ENCODE measurements around the gene LGALS1. TPM values are rescaled to one million over a fixed set of nuclear protein-coding genes. Genes with fewer than 3 reads are reported as not detected.

The LGALS1 gene
- 14.2 and 41.4 TPM in 2 replicates for total RNA-seq (2011; cell fraction: chromatin; rRNA removed; ENCODE audit: low replicate concordance)
- total RNA-seq (2011; cell fraction: nucleolus; rRNA removed), result 152 and 183 TPM in 2 replicates
- 99.6 and 131 TPM in 2 replicates for total RNA-seq (2011; cell fraction: nucleoplasm; rRNA removed)
- total RNA-seq (2014; rRNA removed) (373 and 487 TPM in 2 replicates), total RNA-seq (2014; rRNA removed; fragmentation: Illumina TruSeq; extraction: Trizol) (94.3 and 160 TPM in 2 replicates), total RNA-seq (2015; rRNA removed; fragmentation: Illumina TruSeq; extraction: Trizol) (455 and 466 TPM in 2 replicates), total RNA-seq (2021) (330 and 373 TPM in 2 replicates), polyA plus RNA-seq (2011; rRNA removed) (800 and 995 TPM in 2 replicates), polyA plus RNA-seq (2014; fragmentation: Illumina TruSeq; extraction: Trizol) (189 and 298 TPM in 2 replicates), polyA plus RNA-seq (2014; fragmentation: Nextera tagmentation; extraction: Ambion mirVana) (100 to 1,000 TPM; 240 to 301 TPM), polyA plus RNA-seq (2014; rRNA removed) (474 and 680 TPM in 2 replicates), polyA minus RNA-seq (2011; rRNA and poly(A)+ RNA removed) (187 and 354 TPM in 2 replicates), Bru-seq, nascent RNA (percentile 88 among the genes with signal in this experiment), BruChase-seq, experiment 1, labeled RNA remaining after a 2-hour chase (percentile 75 among the genes with signal in this experiment), BruChase-seq, experiment 2, labeled RNA remaining after a 6-hour chase (percentile 76 among the genes with signal in this experiment)
- polyA plus RNA-seq (2011; cell fraction: cytosol; rRNA removed), result 1,618 and 2,500 TPM in 2 replicates
- 492 and 635 TPM in 2 replicates for polyA plus RNA-seq (2011; cell fraction: nucleus; rRNA removed)
- polyA plus RNA-seq (2012), result 1,292 and 1,616 TPM in 2 replicates
- 194 and 200 TPM in 2 replicates for polyA minus RNA-seq (2011; cell fraction: cytosol; rRNA and poly(A)+ RNA removed)
- 64.1 and 86.9 TPM in 2 replicates for polyA minus RNA-seq (2011; cell fraction: nucleus; rRNA and poly(A)+ RNA removed)
- long read RNA-seq, experiment 1, transcript LGALS1-201 (4 exons, 560 nt), result major isoform, 171 of 253 reads
- long read RNA-seq, experiment 1, partial matches to known transcripts, result 47 of 253 reads
- long read RNA-seq, experiment 1, other reads (novel, unspliced or antisense), result 33 of 253 reads
- long read RNA-seq, experiment 2, transcript LGALS1-201 (4 exons, 560 nt), result major isoform, 243 of 280 reads
- long read RNA-seq, experiment 2, partial matches to known transcripts, result 13 of 280 reads
- long read RNA-seq, experiment 2, other reads (novel, unspliced or antisense), result 23 of 280 reads
- long read RNA-seq, experiment 3, transcript LGALS1-201 (4 exons, 560 nt), result major isoform, 281 of 316 reads
- long read RNA-seq, experiment 3, partial matches to known transcripts, result 1 of 316 reads
- long read RNA-seq, experiment 3, other reads (novel, unspliced or antisense), result 30 of 316 reads

DNA sequence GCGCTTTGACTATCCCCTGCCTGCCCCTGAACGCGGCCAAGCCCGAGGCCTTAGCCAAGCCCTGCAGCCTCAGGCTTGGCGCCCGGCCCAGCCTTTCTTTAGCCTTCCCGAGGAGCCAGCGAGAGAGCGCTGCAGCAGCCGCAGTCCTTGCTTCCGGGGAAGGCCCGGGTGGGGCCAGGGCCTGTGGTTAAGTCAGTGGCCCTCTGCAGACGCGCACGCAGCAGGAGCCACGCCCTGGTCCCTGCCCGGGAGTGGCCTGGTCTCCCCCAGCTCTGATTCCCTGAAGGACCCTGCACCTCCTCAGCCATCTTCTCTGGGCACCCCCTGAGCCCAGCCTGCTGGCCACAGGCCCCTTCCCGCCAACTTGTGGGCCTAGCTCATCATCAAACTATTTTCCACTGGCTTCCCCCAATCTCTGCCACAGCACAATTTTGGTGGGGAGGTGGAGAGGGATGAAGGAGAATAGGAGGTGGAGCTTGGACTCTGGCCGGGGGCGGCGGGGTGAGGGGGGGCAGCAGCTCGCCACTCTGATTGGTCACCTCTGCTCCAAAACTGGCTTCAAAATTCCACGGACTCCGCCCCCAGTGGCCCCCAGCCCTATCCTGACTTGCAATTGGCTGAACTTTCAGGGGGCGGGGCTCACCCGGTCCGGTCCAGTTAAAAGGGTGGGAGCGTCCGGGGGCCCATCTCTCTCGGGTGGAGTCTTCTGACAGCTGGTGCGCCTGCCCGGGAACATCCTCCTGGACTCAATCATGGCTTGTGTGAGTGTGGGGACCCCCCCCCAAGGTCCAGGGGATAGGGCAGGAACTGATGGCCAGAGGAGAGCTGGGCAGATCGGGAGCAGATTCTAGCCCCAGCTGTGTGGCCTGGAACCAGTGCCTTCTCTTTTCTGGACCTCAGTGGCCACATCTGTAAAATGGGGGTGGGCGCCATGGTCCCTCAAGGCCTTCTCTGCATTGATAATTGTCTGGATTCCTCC lies at the start of gene LGALS1:
TSS of gene LGALS1 (plus strand) at position 686 of the 979 bp plus-strand sequence. CDS start at position 753, 67 bp downstream.
- Histone ChIP-seq H3K4me3 (peak within 1 kb of the TSS; percentile 52), H3K9me1 (ENCODE audit: control insufficient read depth, insufficient read depth, low read length) (no peaks in the 10 kb centered on the region), H2AFZ (ENCODE audit: low read depth, low read length) (peak within 1 kb of the TSS; percentile 71), H3K27ac (ENCODE audit: extremely low read depth, low read depth, low read length) (peak within 1 kb of the TSS; percentile 85), H3K9me3 (replicated peaks; ENCODE audit: control insufficient read depth, insufficient read depth, low read depth, low read length) (no peaks in the 10 kb centered on the region), H3K9ac (ENCODE audit: insufficient read depth in 1 of 2, low read depth in 2 of 2, low read length in 2 of 2) (peak within 1 kb of the TSS; percentile 71 to 87), H3K36me3 (ENCODE audit: control insufficient read depth, insufficient read depth, low read length) (peaks cover 5% of the 10 kb centered on the region; the same call in 1 of the 3 replicates), H4K20me1 (replicated peaks; ENCODE audit: control insufficient read depth, insufficient read depth, low read length) (no peaks in the 10 kb centered on the region), H3K79me2 (ENCODE audit: control insufficient read depth, insufficient read depth, low read length) (peaks cover 23% of the 10 kb centered on the region), H3K27me3 (ENCODE audit: control insufficient read depth in 2 of 2, insufficient read depth in 2 of 2, low read length in 2 of 2) (no peaks in the 10 kb centered on the region), H3K4me1 (replicated peaks in 1 of 2; ENCODE audit: control insufficient read depth in 2 of 2, insufficient read depth in 2 of 2, low read length in 2 of 2) (peaks cover 2 to 57% of the 10 kb centered on the region in 2 experiments; a peak in 3 of 5 replicates), H3K4me2 (ENCODE audit: insufficient read depth, low read length) (peak within 1 kb of the TSS; percentile 86)
- FAIRE-seq (peak; percentile 93), ATAC-seq (peak; percentile 93), DNase-seq (ENCODE audit: extremely low read depth in 1 of 4, low spot score in 3 of 4) (peak; percentile 90 to 95 (median 91))
- intact Hi-C loops (cut with micrococcal nuclease) (no loop called here), in situ Hi-C loops (cut with MboI) (no loop called here)
- ChIA-PET CTCF (ENCODE audit: low intra/inter-chr PET ratio) (no interaction called here), POLR2A (interaction anchor here (0.5 to 2.1 kb wide), 15 partner anchors 8 to 163 kb away, joined by 3 to 12 read pairs (median 3); partner anchors contain the start of genes NOL12 and PDXP)
- no TSS peak for BruUV-seq (replicated peaks)
- 0% methylated on average over 28 of the region's 34 CpGs for WGBS (ENCODE audit: insufficient coverage, low coverage, missing lambda C conversion rate)
- TF ChIP-seq TCF7L2 (IDR thresholded peaks at IDR 0.05; ENCODE audit: low read depth, low read length) (no peak), KLF10 (CRISPR knock-in tag; IDR thresholded peaks at IDR 0.05) (no peak), POLR2A (conservative IDR thresholded peaks at IDR 0.05) (peak; percentile 74), NFIC (IDR thresholded peaks at IDR 0.05) (peak; percentile 90), RBFOX2 (IDR thresholded peaks at IDR 0.05; ENCODE audit: low read depth, low read length) (peak; percentile 88)
- TF ChIP-seq, protein P1, sequence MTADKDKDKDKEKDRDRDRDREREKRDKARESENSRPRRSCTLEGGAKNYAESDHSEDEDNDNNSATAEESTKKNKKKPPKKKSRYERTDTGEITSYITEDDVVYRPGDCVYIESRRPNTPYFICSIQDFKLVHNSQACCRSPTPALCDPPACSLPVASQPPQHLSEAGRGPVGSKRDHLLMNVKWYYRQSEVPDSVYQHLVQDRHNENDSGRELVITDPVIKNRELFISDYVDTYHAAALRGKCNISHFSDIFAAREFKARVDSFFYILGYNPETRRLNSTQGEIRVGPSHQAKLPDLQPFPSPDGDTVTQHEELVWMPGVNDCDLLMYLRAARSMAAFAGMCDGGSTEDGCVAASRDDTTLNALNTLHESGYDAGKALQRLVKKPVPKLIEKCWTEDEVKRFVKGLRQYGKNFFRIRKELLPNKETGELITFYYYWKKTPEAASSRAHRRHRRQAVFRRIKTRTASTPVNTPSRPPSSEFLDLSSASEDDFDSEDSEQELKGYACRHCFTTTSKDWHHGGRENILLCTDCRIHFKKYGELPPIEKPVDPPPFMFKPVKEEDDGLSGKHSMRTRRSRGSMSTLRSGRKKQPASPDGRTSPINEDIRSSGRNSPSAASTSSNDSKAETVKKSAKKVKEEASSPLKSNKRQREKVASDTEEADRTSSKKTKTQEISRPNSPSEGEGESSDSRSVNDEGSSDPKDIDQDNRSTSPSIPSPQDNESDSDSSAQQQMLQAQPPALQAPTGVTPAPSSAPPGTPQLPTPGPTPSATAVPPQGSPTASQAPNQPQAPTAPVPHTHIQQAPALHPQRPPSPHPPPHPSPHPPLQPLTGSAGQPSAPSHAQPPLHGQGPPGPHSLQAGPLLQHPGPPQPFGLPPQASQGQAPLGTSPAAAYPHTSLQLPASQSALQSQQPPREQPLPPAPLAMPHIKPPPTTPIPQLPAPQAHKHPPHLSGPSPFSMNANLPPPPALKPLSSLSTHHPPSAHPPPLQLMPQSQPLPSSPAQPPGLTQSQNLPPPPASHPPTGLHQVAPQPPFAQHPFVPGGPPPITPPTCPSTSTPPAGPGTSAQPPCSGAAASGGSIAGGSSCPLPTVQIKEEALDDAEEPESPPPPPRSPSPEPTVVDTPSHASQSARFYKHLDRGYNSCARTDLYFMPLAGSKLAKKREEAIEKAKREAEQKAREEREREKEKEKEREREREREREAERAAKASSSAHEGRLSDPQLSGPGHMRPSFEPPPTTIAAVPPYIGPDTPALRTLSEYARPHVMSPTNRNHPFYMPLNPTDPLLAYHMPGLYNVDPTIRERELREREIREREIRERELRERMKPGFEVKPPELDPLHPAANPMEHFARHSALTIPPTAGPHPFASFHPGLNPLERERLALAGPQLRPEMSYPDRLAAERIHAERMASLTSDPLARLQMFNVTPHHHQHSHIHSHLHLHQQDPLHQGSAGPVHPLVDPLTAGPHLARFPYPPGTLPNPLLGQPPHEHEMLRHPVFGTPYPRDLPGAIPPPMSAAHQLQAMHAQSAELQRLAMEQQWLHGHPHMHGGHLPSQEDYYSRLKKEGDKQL (CRISPR knock-in tag; IDR thresholded peaks at IDR 0.05; ENCODE audit: borderline replicate concordance), result no peak
- TF ChIP-seq, protein P2, sequence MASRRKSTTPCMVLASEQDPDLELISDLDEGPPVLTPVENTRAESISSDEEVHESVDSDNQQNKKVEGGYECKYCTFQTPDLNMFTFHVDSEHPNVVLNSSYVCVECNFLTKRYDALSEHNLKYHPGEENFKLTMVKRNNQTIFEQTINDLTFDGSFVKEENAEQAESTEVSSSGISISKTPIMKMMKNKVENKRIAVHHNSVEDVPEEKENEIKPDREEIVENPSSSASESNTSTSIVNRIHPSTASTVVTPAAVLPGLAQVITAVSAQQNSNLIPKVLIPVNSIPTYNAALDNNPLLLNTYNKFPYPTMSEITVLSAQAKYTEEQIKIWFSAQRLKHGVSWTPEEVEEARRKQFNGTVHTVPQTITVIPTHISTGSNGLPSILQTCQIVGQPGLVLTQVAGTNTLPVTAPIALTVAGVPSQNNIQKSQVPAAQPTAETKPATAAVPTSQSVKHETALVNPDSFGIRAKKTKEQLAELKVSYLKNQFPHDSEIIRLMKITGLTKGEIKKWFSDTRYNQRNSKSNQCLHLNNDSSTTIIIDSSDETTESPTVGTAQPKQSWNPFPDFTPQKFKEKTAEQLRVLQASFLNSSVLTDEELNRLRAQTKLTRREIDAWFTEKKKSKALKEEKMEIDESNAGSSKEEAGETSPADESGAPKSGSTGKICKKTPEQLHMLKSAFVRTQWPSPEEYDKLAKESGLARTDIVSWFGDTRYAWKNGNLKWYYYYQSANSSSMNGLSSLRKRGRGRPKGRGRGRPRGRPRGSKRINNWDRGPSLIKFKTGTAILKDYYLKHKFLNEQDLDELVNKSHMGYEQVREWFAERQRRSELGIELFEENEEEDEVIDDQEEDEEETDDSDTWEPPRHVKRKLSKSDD (conservative IDR thresholded peaks at IDR 0.05; ENCODE audit: low read length), result no peak

Measured in K562 (cell line).